Astrocyte (in vitro differentiated cells and primary cell): ENCODE measurements around the gene OR52D1.

Source experiments
- CTCF ChIP-seq: IDR thresholded peaks from 2 replicates; pipeline ENCODE4 v1.5.1; 2011; ENCODE audit warnings: low read depth, mild to moderate bottlenecking, inconsistent platforms, low read length, moderate library complexity; ENCODE audit not compliant: insufficient read depth
- EZH2 ChIP-seq: IDR thresholded peaks from 2 replicates; pipeline ENCODE4 v1.6.1; 2012; ENCODE audit warnings: mild to moderate bottlenecking, low read length, inconsistent platforms; ENCODE audit not compliant: insufficient read depth

- TF ChIP-seq CTCF (no peak), EZH2 (no peak)
These were observed 42.8 kb downstream of the OR52D1 start for GRCh38 chr11:5531053-5531831.
